ENCODE results near the gene INPP5D.
"Not testable (repeated sequence)": the region's sequence is repeated elsewhere in the genome, so short reads cannot be mapped to it uniquely, and the experiment has no call there.

INPP5D gene

GRCh38 chr2:233061591-233062450 is 1.7 kb downstream of the INPP5D start:
- DNase-seq (ENCODE audit: extremely low read depth, low read depth), result no peak
- peak; percentile 4 for TF ChIP-seq CTCF (IDR thresholded peaks at IDR 0.05; ENCODE audit: low read depth, low read length)

- DNase-seq (ENCODE audit: extremely low read depth, low read depth), result no peak
- TF ChIP-seq CTCF (IDR thresholded peaks at IDR 0.05; ENCODE audit: low read depth, low read length), result no peak
Measured at GRCh38 chr2:233062451-233062850, 2.3 kb downstream of the INPP5D start.

- no peak for DNase-seq (ENCODE audit: extremely low read depth, low read depth)
- TF ChIP-seq CTCF (IDR thresholded peaks at IDR 0.05; ENCODE audit: low read depth, low read length), result no peak
Measured at GRCh38 chr2:233062946-233063268, 2.8 kb downstream of the INPP5D start.

GRCh38 chr2:233063269-233063975 is 3.3 kb downstream of the INPP5D start:
- TF ChIP-seq CTCF (IDR thresholded peaks at IDR 0.05; ENCODE audit: low read depth, low read length), result no peak
- no peak for DNase-seq (ENCODE audit: extremely low read depth, low read depth)

GRCh38 chr2:233063976-233064411 is 3.9 kb downstream of the INPP5D start:
- no peak for TF ChIP-seq CTCF (IDR thresholded peaks at IDR 0.05; ENCODE audit: low read depth, low read length)
- no peak for DNase-seq (ENCODE audit: extremely low read depth, low read depth)

GRCh38 chr2:233064530-233065199 is 4.5 kb downstream of the INPP5D start:
- no peak for DNase-seq (ENCODE audit: extremely low read depth, low read depth)

GRCh38 chr2:233065200-233065589 is 5.1 kb downstream of the INPP5D start:
- DNase-seq (ENCODE audit: extremely low read depth, low read depth), result not testable (repeated sequence)

More at GRCh38 chr2:233064530-233065199, 4.5 kb downstream of the INPP5D start:
- TF ChIP-seq CTCF (IDR thresholded peaks at IDR 0.05; ENCODE audit: low read depth, low read length), result no peak
